Measurements from ENCODE around the gene AMN. TPM values are rescaled to one million over a fixed set of nuclear protein-coding genes. Genes with fewer than 3 reads are reported as not detected.

AMN gene
- total and polyA plus RNA-seq, 2 experiments from 2014 or later, result 0.69 to 1.2 TPM

GRCh38 chr14:102900631-102901571 lies 21.6 kb upstream of the AMN start:
- H3K9me2 ChIP-seq (ENCODE audit: insufficient read depth), result no peaks in the 10 kb centered on the region
- no peak for ATAC-seq
- H3K4me1 ChIP-seq (ENCODE audit: insufficient read depth), result no peaks in the 10 kb centered on the region
- Mint-ChIP-seq H3K4me1 (peaks cover 4% of the 10 kb centered on the region; the same call in 2 of the 3 replicates), H3K9me3 (peaks cover 10% of the 10 kb centered on the region), H3K27me3 (ENCODE audit: insufficient read depth, low read depth, poor library complexity) (peaks cover 4% of the 10 kb centered on the region), H3K27ac (peak overlapping the region; percentile 24; the same call in 1 of the 2 replicates), H3K4me3 (no peak overlapping the region), H3K36me3 (ENCODE audit: low read depth) (peaks cover 17% of the 10 kb centered on the region)
- no peaks in the 10 kb centered on the region for H3K36me3 ChIP-seq (ENCODE audit: insufficient read depth)
- TF ChIP-seq ZNF331 (CRISPR knock-in tag; IDR thresholded peaks at IDR 0.05; ENCODE audit: low read depth) (no peak), EZH2 (IDR thresholded peaks at IDR 0.05; ENCODE audit: low read depth, unreplicated experiment) (no peak), ETS1 (IDR thresholded peaks at IDR 0.05) (no peak), CTCF (conservative IDR thresholded peaks at IDR 0.05; ENCODE audit: low read depth in 2 of 2) (no peak), JUNB (IDR thresholded peaks at IDR 0.05; ENCODE audit: unreplicated experiment) (no peak), ZNF462 (CRISPR knock-in tag; IDR thresholded peaks at IDR 0.05) (no peak), REST (IDR thresholded peaks at IDR 0.05; ENCODE audit: unreplicated experiment) (no peak), STAT1 (IDR thresholded peaks at IDR 0.05; ENCODE audit: unreplicated experiment) (no peak), ZNF114 (CRISPR knock-in tag; IDR thresholded peaks at IDR 0.05) (no peak), NANOG (IDR thresholded peaks at IDR 0.05; ENCODE audit: borderline replicate concordance) (no peak), CREB1 (CRISPR knock-in tag; IDR thresholded peaks at IDR 0.05; ENCODE audit: low read depth) (no peak), EZH2phosphoT487 (IDR thresholded peaks at IDR 0.05; ENCODE audit: unreplicated experiment) (no peak)
- H3K27ac ChIP-seq (ENCODE audit: low read depth), result peak overlapping the region; percentile 63; the same call in 1 of the 2 replicates
- no peaks in the 10 kb centered on the region for H3K27me3 ChIP-seq (ENCODE audit: insufficient read depth)
- H3K79me2 ChIP-seq (replicated peaks; ENCODE audit: insufficient read depth), result no peaks in the 10 kb centered on the region
- H3K4me3 ChIP-seq, result no peak overlapping the region
- H4K20me1 ChIP-seq (replicated peaks; ENCODE audit: insufficient read depth), result no peaks in the 10 kb centered on the region
- no peak for DNase-seq (ENCODE audit: low spot score)
- H2AFZ ChIP-seq, result no peak overlapping the region
- no peak overlapping the region for H3K4me2 ChIP-seq
- 0 out of 2 replicates have a peak, but pooled peaks cover 4% of the 10 kb centered on the region for H3F3A ChIP-seq (replicated peaks; ENCODE audit: low read depth)

Measured in GM23338 (cell line).